T47D (cell line): ENCODE measurements around the gene SPRED2.

Experiments used
- DNase-seq, 2 experiments: peaks; one replicate each; pipeline versions ENCODE4 v3.0.0 to v3.0.0-alpha.2; 2011 to 2012; ENCODE audit warnings: low read depth in 1 of 2, low spot score in 1 of 2
- JUND ChIP-seq: IDR thresholded peaks from 2 replicates; pipeline ENCODE4 v1.6.1; 2012; ENCODE audit warnings: low read depth
- in situ Hi-C: cut with HindIII; loops from 2 replicates; pipeline ENCODE4 v1.10.0; 2016; ENCODE audit warnings: low sequenced_read_pairs, low pct_unique_long_range_greater_than_20kb

Gene SPRED2

DNA sequence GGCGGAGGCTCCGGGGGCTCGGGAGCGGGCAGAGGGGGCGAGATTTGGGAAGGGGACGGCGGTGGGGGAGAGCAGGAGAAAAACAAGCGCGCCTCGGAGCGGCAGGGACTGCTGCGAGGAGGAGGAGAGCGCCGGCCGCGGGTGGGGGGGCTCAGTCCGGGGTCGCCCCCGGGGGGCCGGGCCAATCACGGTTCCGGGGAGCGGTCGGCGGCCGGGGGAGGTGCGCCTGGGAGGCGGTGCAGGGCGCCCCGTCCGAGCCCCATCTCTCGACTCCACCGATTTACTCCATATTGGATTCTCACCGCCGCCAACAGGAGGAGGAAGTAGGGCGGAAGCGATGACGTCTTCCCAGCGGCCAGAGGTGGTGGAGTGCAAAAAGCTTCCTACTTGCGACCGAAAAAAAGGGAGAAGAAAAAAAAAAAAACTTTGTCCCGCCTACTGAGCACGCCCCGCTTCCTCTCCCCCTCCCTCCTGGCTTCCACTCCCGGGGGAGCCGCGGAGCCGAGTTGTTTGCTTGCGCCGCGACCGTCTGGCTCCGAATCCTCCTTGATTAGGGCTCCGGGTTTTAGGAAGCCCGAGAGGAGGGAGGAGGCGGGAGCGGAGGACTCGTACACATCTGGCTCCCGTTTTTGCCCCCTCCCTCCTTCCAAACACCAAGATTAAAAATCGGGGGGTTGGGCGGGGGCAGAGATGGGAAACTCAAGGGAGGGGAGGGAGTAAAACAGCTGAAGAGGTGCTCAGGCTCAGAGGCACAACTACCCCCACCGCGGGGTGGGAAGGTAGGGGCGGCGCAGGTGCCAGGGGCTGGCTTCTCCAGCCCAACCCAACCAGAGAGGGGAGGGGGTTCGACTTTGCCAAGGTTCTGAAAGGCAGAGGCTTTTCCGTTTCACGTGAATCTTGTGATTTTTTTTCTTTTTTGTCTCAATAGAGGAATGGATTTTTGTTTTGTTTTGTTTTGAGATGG, at the start of gene SPRED2:
TSS of gene SPRED2 (minus strand) at position 373 of the 964 bp plus-strand sequence. CDS start 612 bp downstream, outside the sequence.
- DNase-seq, result peak; percentile 48 to 93
- TF ChIP-seq JUND, result no peak
- in situ Hi-C loops, result no loop called here

DNA sequence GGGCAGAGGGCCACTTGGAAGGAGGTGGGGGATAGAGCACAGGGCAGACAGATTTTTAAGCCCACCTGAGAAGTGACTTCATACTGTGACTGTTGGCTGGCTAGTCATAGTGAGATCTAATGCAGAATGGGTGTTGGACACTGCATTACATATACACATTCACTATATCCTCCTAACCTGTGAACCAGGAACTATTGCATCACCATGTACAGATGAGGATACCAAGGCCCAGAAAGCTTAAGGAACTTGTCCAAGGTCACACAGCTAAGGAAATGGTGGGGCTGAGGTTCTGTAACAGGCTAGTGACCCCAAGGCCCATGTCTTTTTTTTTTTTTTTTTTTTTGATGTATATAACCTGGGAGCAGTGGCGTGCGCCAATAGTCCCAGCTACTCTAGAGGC, 49.6 kb upstream of the SPRED2 start:
- in situ Hi-C loops, result no loop called here
- TF ChIP-seq JUND, result no peak
- no peak for DNase-seq

GRCh38 chr2:65479524-65479923, 47.1 kb upstream of the SPRED2 start:
- in situ Hi-C loops, result no loop called here
- no peak for DNase-seq
- no peak for TF ChIP-seq JUND

DNA sequence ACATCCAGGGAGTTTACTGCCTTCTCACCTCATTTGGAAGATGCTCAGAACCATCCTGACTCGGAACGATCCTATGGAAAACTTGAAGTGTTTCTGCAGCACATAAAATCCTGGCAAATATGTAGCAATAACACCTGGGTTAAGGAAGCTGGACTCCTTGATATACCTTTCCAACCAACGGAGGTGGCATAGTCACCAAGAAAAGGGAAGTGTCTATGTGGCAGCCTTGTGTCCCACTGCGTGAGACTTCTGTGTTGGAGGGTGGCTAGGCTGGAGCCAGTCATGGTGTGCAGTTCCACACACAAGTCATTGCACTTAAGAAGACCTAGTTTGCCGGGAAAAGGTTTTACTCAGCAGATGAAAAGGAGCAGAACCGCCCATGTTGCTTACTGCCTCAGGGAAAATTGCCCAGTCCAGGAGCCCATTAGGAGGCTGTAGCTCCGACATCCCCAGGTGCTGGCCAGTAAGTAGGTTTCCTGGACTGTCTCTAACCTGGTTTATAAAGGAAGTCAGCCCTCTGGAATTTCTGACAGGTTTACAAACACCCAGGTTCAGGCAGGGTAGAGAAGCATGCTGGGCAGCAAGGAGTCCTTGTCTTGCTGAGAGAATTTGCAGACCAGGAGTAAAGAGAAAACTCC, 46.2 kb upstream of the SPRED2 start:
- TF ChIP-seq JUND, result no peak
- DNase-seq, result no peak
- in situ Hi-C loops, result no loop called here

- in situ Hi-C loops, result no loop called here
- TF ChIP-seq JUND, result no peak
- no peak for DNase-seq
These were observed 45.2 kb upstream of the SPRED2 start for GRCh38 chr2:65477590-65477989.

DNA sequence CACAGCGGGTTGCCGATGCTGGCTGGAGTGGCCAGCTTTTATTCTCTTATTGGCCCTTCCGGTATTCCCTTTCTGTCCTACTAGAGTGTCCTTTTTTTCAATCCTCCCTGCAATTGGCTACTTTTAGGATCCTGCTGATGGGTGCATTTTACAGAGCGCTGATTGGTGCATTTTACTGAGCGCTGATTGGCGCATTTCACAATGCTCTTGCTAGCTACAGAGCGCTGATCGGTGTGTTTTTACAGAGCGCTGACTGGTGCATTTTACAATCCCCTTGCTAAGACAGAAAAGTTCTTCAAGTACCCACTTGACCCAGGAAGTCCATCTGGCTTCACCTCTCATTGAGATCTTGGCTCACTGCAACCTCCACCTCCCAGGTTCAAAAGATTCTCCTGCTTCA, 44.4 kb upstream of the SPRED2 start:
- DNase-seq, result no peak
- in situ Hi-C loops, result no loop called here
- TF ChIP-seq JUND, result no peak

DNA sequence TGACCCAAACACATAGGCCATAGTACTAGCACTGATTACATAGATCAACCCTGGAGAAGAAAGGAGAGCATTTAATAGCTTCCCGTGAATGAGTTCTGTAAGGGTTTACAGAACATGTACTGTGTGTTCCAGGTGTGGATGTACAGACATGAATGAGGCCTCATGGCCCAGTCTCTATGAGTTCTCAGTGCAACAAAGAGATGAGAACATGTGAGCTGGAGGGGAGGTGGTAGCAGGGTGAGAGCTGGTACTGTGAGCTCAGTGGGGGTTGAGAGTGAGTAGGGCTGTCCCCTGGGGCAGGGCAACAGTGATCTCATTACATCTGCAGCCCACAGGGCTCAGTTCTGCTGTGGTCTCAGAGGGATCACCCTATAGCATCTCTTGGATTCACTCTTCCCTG, 42.6 kb upstream of the SPRED2 start:
- DNase-seq, result no peak
- in situ Hi-C loops, result no loop called here
- no peak for TF ChIP-seq JUND

DNA sequence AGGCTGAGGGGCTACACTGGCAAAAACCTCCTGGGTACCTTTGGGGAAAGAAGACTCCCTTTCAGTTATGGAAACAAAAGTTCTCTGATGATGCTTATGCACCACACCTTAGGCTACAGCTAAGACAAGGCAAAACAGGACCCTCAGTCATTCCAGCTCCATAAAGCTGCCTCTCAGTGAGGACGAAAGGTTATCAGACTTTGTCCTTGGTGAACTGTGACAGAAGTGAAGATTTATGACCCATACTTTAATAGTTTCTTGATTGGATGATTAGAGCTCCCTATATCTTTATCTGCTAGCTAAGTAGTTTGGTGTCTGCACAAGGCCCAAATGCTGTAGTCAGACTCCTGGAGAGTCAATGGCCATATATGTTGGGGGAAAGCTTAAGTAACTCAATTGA, 40.6 kb upstream of the SPRED2 start:
- no peak for TF ChIP-seq JUND
- DNase-seq, result no peak
- in situ Hi-C loops, result no loop called here

GRCh38 chr2:65471409-65471808, 39.0 kb upstream of the SPRED2 start:
- in situ Hi-C loops, result no loop called here
- no peak for TF ChIP-seq JUND
- no peak for DNase-seq

- DNase-seq, result no peak
- in situ Hi-C loops, result no loop called here
These were observed 34.2 kb upstream of the SPRED2 start for GRCh38 chr2:65466551-65466950.

GRCh38 chr2:65465857-65466256, 33.5 kb upstream of the SPRED2 start:
- DNase-seq, result no peak
- TF ChIP-seq JUND, result no peak
- in situ Hi-C loops, result no loop called here

More at GRCh38 chr2:65466551-65466950, 34.2 kb upstream of the SPRED2 start:
- TF ChIP-seq JUND, result no peak

DNA sequence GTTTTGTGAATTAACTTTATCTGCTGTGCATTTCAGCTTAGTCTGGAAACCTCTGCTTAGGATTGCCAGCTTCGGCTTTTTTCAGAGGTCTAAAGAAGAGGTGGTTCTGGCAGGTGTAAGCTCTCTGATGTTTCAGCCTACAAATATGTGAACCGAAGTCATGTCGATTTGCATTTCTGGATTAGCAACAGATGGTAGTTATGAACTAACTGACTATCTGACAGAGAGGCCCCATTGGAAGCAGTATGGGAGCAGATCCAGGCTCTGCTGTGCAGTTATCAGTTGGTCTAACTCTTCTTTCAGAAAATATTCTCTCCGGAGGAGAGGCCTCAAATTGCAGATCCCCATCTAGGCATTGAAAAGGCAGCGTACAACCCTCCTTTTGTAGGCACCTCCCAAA, 32.7 kb upstream of the SPRED2 start:
- TF ChIP-seq JUND, result no peak
- DNase-seq, result no peak
- in situ Hi-C loops, result no loop called here

GRCh38 chr2:65464604-65465003, 32.2 kb upstream of the SPRED2 start:
- in situ Hi-C loops, result no loop called here
- DNase-seq, result no peak
- no peak for TF ChIP-seq JUND

DNA sequence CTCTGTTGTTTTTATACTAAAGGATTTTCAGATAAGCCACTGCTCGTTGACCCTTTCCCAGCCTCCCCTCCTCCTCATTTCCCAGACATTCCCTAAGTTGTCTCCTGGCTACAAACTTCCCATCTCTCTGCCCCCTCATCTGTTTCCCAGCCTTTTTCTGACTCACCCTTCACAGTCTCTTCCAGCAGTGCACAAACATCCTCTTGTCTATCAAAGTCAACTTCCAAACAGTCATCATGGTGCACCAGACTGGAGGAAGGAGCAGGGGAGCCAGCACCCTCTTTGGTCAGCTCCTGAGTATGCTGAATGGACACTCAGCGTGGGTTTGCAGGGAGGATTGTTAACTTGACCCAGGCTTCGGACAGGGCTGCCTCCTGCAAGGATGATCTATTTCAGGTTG, 26.6 kb upstream of the SPRED2 start:
- no peak for TF ChIP-seq JUND
- in situ Hi-C loops, result no loop called here
- no peak for DNase-seq
